Neuronal stem cell (in vitro differentiated cells): ENCODE data around the gene PRKAG1. TPM values are rescaled to one million over a fixed set of nuclear protein-coding genes. Genes with fewer than 3 reads are reported as not detected.

ENCODE experiments used
- small RNA-seq: library from polyadenylated mRNA; stranded (forward); fragments of <200 nt; extraction: miRNeasy Mini kit (QIAGEN cat#:217004); gene quantifications from one replicate; pipeline ENCODE3, GENCODE V24; 2013; ENCODE audit not compliant: insufficient read depth

Gene PRKAG1

Small RNA genes within 50 kb of the gene (small RNA-seq; reads per million reads assigned to genes)
- not detected for gene RNU6-940P
